CD4-positive, CD25-positive, alpha-beta regulatory T cell (primary cell): ENCODE results near the gene PRR7. TPM values are rescaled to one million over a fixed set of nuclear protein-coding genes. Genes with fewer than 3 reads are reported as not detected.

ENCODE experiments used
- ATAC-seq, 2 donors: fragments of 150-1000 bp; cut with Tn5 transposase; one replicate each; pipeline ENCODE4 v1.10.0; 2021; ENCODE audit warnings: low read depth in 2 of 2, moderate number of reproducible peaks in 2 of 2, moderate library complexity in 1 of 2
- DNase-seq, 3 donors: peaks; one replicate each; pipeline versions ENCODE4 v3.0.0 to v3.0.0-alpha.2; 2012 to 2022; ENCODE audit warnings: mixed read lengths in 1 of 3
- H3K27ac ChIP-seq: one replicate; pipeline ENCODE4 v1.7.0; 2013; ENCODE audit warnings: mild to moderate bottlenecking, low read length; ENCODE audit not compliant: insufficient read depth, poor library complexity, severe bottlenecking
- H3K27me3 ChIP-seq: one replicate; pipeline ENCODE4 v1.7.0; 2013; ENCODE audit warnings: low read length; ENCODE audit not compliant: control insufficient read depth, insufficient read depth
- H3K36me3 ChIP-seq: one replicate; pipeline ENCODE4 v1.7.0; 2013; ENCODE audit warnings: mild to moderate bottlenecking, low read length, moderate library complexity; ENCODE audit not compliant: control insufficient read depth, insufficient read depth
- H3K4me1 ChIP-seq: 2 replicates; pipeline ENCODE4 v1.7.0; 2013; ENCODE audit warnings: mild to moderate bottlenecking, low read length; ENCODE audit not compliant: insufficient read depth, control insufficient read depth, poor library complexity, severe bottlenecking
- H3K4me3 ChIP-seq: one replicate; pipeline ENCODE4 v1.7.0; 2013; ENCODE audit warnings: low read depth, mild to moderate bottlenecking, low read length, moderate library complexity
- H3K9me3 ChIP-seq, 2 experiments: 1 replicate in 1 of 2; 2 replicates in 1 of 2; pipeline ENCODE4 v1.7.0; 2013; ENCODE audit warnings: low read length in 2 of 2, mild to moderate bottlenecking in 1 of 2, moderate library complexity in 1 of 2; ENCODE audit not compliant: control insufficient read depth in 2 of 2
- H3K27ac Mint-ChIP-seq, 3 donors: one replicate each; pipeline ENCODE4 v1.8.0; 2020 to 2022; ENCODE audit warnings: mild to moderate bottlenecking in 3 of 3, mixed read lengths in 3 of 3, moderate library complexity in 2 of 3
- H3K27me3 Mint-ChIP-seq: one replicate; pipeline ENCODE4 v1.8.0; 2022; ENCODE audit warnings: mild to moderate bottlenecking, mixed read lengths
- H3K36me3 Mint-ChIP-seq: one replicate; pipeline ENCODE4 v1.8.0; 2020; ENCODE audit warnings: mixed read lengths
- H3K4me1 Mint-ChIP-seq, 4 donors: one replicate each; pipeline ENCODE4 v1.8.0; 2020 to 2022; ENCODE audit warnings: mixed read lengths in 4 of 4, mild to moderate bottlenecking in 1 of 4
- H3K4me3 Mint-ChIP-seq, 4 donors: one replicate each; pipeline ENCODE4 v1.8.0; 2020 to 2022; ENCODE audit warnings: mild to moderate bottlenecking in 4 of 4, mixed read lengths in 4 of 4, moderate library complexity in 3 of 4
- H3K9me3 Mint-ChIP-seq, 7 donors: one replicate each; pipeline ENCODE4 v1.8.0; 2020 to 2022; ENCODE audit warnings: mixed read lengths in 7 of 7, mild to moderate bottlenecking in 3 of 7, moderate library complexity in 2 of 7
- polyA plus RNA-seq, 4 donors: library from polyadenylated mRNA; unstranded; fragments of 300-500 nt; fragmentation: Illumina TruSeq; gene quantifications; one replicate each; pipeline ENCODE4 v1.2.3, GENCODE V29; 2021
- total RNA-seq: library from RNA; stranded (reverse); gene quantifications from one replicate; pipeline ENCODE4 v1.2.3, GENCODE V29; 2022

Gene PRR7
- total and polyA plus RNA-seq, 5 donors from 2014 or later: 10.2 to 21.8 (median 12.6) TPM

GRCh38 chr5:177430972-177431316, 15.7 kb upstream of the PRR7 start:
- H3K27ac Mint-ChIP-seq: peak overlapping the region; percentile 89 to 96 (median 95)
- H3K9me3 Mint-ChIP-seq: no peaks in the 10 kb centered on the region
- H3K27me3 ChIP-seq: no peaks in the 10 kb centered on the region
- no peaks in the 10 kb centered on the region for H3K9me3 ChIP-seq
- peak overlapping the region; percentile 94 for H3K27ac ChIP-seq
- peaks cover 12% of the 10 kb centered on the region for H3K36me3 Mint-ChIP-seq
- H3K36me3 ChIP-seq: peaks cover 47% of the 10 kb centered on the region
- DNase-seq: no peak
- H3K4me1 Mint-ChIP-seq: peaks cover 0 to 83% (median 39%) of the 10 kb centered on the region in 4 donors
- no peak for ATAC-seq
- H3K4me3 ChIP-seq: no peak overlapping the region
- H3K4me3 Mint-ChIP-seq: peak overlapping the region; percentile 91 to 97 (median 94)
- H3K27me3 Mint-ChIP-seq: peaks cover 5% of the 10 kb centered on the region
- H3K4me1 ChIP-seq: peaks cover 93% of the 10 kb centered on the region

GRCh38 chr5:177431317-177432142, 15.1 kb upstream of the PRR7 start:
- H3K36me3 ChIP-seq: peaks cover 53% of the 10 kb centered on the region
- H3K4me1 Mint-ChIP-seq: peaks cover 0 to 80% (median 36%) of the 10 kb centered on the region in 4 donors
- no peaks in the 10 kb centered on the region for H3K9me3 ChIP-seq
- H3K27me3 Mint-ChIP-seq: no peaks in the 10 kb centered on the region
- peak overlapping the region; percentile 94 for H3K27ac ChIP-seq
- H3K4me1 ChIP-seq: peaks cover 97% of the 10 kb centered on the region
- H3K9me3 Mint-ChIP-seq: no peaks in the 10 kb centered on the region
- no peaks in the 10 kb centered on the region for H3K27me3 ChIP-seq
- DNase-seq (peak; percentile 62 to 96 (median 80)), ATAC-seq (peak; percentile 36 to 48)
- H3K4me3 Mint-ChIP-seq: peak overlapping the region; percentile 91 to 97 (median 94)
- peaks cover 12% of the 10 kb centered on the region for H3K36me3 Mint-ChIP-seq
- peak overlapping the region; percentile 55 for H3K4me3 ChIP-seq
- peak overlapping the region; percentile 89 to 96 (median 95) for H3K27ac Mint-ChIP-seq

- Histone ChIP-seq H3K27ac (peak overlapping the region; percentile 94), H3K4me1 (peaks cover 96% of the 10 kb centered on the region), H3K9me3 (no peaks in the 10 kb centered on the region), H3K36me3 (peaks cover 59% of the 10 kb centered on the region), H3K27me3 (no peaks in the 10 kb centered on the region), H3K4me3 (peak overlapping the region; percentile 32)
- Mint-ChIP-seq H3K4me1 (peaks cover 0 to 87% (median 35%) of the 10 kb centered on the region in 4 donors), H3K36me3 (peaks cover 19% of the 10 kb centered on the region), H3K27me3 (no peaks in the 10 kb centered on the region), H3K9me3 (no peaks in the 10 kb centered on the region), H3K4me3 (peak overlapping the region; percentile 91 to 97 (median 94)), H3K27ac (peak overlapping the region; percentile 89 to 96 (median 89))
- ATAC-seq (no peak), DNase-seq (no peak)
Measured at GRCh38 chr5:177432143-177432838, 14.3 kb upstream of the PRR7 start.

GRCh38 chr5:177432839-177433657, 13.6 kb upstream of the PRR7 start:
- H3K36me3 Mint-ChIP-seq: peaks cover 23% of the 10 kb centered on the region
- H3K9me3 ChIP-seq: no peaks in the 10 kb centered on the region
- no peak for DNase-seq
- peaks cover 0 to 89% (median 38%) of the 10 kb centered on the region in 4 donors for H3K4me1 Mint-ChIP-seq
- H3K27ac ChIP-seq: peak overlapping the region; percentile 94
- H3K27me3 ChIP-seq: no peaks in the 10 kb centered on the region
- H3K4me1 ChIP-seq: peaks cover 94% of the 10 kb centered on the region
- no peaks in the 10 kb centered on the region for H3K9me3 Mint-ChIP-seq
- ATAC-seq: no peak
- H3K4me3 Mint-ChIP-seq: peak overlapping the region in 3 of 4 donors; percentile 21 to 62 (median 52)
- H3K36me3 ChIP-seq: peaks cover 66% of the 10 kb centered on the region
- no peak overlapping the region for H3K4me3 ChIP-seq
- H3K27me3 Mint-ChIP-seq: no peaks in the 10 kb centered on the region
- H3K27ac Mint-ChIP-seq: peak overlapping the region in 2 of 3 donors; percentile 15 to 56

- Mint-ChIP-seq H3K27ac (peak overlapping the region in 1 of 3 donors; percentile 15), H3K4me1 (peaks cover 0 to 89% (median 40%) of the 10 kb centered on the region in 4 donors), H3K9me3 (no peaks in the 10 kb centered on the region), H3K36me3 (peaks cover 28% of the 10 kb centered on the region), H3K27me3 (no peaks in the 10 kb centered on the region), H3K4me3 (peak overlapping the region in 3 of 4 donors; percentile 27 to 88 (median 52))
- no peak for ATAC-seq
- DNase-seq: no peak
- H3K4me3 ChIP-seq: no peak overlapping the region
- H3K4me1 ChIP-seq: peaks cover 92% of the 10 kb centered on the region
- H3K27me3 ChIP-seq: no peaks in the 10 kb centered on the region
- peak overlapping the region; percentile 94 for H3K27ac ChIP-seq
- no peaks in the 10 kb centered on the region for H3K9me3 ChIP-seq
- peaks cover 69% of the 10 kb centered on the region for H3K36me3 ChIP-seq
Measured at GRCh38 chr5:177433658-177434217, 12.9 kb upstream of the PRR7 start.

GRCh38 chr5:177434437-177434836, 12.2 kb upstream of the PRR7 start:
- H3K9me3 Mint-ChIP-seq: no peaks in the 10 kb centered on the region
- peaks cover under 1 to 89% (median 38%) of the 10 kb centered on the region in 4 donors for H3K4me1 Mint-ChIP-seq
- Histone ChIP-seq H3K27me3 (no peaks in the 10 kb centered on the region), H3K9me3 (no peaks in the 10 kb centered on the region), H3K36me3 (peaks cover 73% of the 10 kb centered on the region), H3K4me3 (no peak overlapping the region), H3K27ac (peak overlapping the region; percentile 72), H3K4me1 (peaks cover 87% of the 10 kb centered on the region)
- peak; percentile 41 to 47 for ATAC-seq
- no peaks in the 10 kb centered on the region for H3K27me3 Mint-ChIP-seq
- H3K4me3 Mint-ChIP-seq: peak overlapping the region; percentile 75 to 88 (median 76)
- peak overlapping the region; percentile 54 to 82 (median 62) for H3K27ac Mint-ChIP-seq
- peak in 1 of 3 donors; percentile 75 for DNase-seq
- peaks cover 29% of the 10 kb centered on the region for H3K36me3 Mint-ChIP-seq
